NCI-H2196 treated with DMSO at 0.1 percent for 48 hours (cell line): ENCODE data around the gene SUN2.

ENCODE experiments used
- DNase-seq: peaks from one replicate; lab custom pipeline; 2025; ENCODE audit not compliant: unreplicated experiment; lab: John Stamatoyannopoulos, UW

Gene SUN2

DNA sequence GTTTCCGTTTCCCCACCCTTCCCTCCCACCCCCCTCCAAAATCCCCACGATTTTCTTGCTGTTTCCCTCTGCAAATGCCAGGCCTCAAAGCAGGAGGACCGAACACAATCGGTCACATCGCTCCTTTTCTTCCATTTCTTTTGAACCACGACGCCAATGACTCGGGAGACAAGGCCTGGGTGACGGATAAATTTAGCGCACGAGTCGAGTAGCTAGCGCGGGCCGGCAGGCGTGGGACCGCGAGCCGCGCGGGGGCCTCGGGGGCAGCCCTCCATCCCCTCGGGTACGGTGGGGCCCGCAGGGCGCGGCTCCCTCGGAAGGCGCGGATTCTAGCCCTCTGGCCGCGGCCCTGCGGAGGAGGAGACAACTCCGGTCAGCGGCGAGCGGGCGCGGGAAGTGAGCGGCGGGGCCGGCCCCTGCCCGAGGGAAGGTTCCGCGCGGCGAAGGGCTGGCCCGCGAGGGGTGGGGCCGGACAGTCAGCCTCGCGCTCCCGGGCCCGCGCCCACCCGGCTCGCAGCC, 55.5 kb downstream of the SUN2 start:
- DNase-seq = no peak

DNA sequence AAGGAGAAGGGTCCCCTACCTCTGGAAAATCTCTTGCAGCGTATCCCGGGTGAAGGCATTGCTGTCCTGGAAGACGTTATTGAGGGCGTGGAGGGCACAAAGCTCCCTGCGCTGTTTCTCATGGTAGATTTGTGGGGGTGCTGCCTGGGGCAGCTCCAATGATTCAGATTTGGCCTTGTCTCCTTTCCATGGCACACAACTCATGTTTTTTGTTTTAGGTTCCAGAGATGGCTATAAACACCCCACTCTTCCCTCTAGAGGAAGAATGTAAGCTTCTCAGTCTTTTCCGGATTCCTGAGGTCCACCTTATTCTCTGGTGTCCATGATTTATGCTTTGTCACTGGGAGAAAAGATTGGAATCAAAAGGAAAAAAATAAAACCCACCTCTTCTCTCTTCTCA, 56.0 kb downstream of the SUN2 start:
- DNase-seq = no peak

DNA sequence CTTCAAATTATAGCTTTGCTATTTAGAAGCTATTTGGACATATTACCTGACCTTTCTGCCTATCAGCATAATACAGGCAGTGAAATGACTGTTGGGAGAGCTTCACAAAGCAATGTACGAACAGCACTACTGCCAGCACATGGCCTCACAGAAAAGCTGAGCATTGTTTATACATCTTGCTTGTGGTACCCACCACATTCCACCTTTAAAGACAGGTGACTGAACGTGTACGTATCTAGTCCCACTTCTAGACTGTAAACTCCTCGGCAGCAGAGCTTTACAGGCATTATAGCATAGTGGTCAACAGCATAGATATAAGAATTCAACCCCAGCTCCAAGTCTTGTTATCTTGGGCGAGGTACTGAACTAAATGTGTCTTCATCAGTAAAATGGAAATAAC, 56.7 kb downstream of the SUN2 start:
- no peak for DNase-seq

DNA sequence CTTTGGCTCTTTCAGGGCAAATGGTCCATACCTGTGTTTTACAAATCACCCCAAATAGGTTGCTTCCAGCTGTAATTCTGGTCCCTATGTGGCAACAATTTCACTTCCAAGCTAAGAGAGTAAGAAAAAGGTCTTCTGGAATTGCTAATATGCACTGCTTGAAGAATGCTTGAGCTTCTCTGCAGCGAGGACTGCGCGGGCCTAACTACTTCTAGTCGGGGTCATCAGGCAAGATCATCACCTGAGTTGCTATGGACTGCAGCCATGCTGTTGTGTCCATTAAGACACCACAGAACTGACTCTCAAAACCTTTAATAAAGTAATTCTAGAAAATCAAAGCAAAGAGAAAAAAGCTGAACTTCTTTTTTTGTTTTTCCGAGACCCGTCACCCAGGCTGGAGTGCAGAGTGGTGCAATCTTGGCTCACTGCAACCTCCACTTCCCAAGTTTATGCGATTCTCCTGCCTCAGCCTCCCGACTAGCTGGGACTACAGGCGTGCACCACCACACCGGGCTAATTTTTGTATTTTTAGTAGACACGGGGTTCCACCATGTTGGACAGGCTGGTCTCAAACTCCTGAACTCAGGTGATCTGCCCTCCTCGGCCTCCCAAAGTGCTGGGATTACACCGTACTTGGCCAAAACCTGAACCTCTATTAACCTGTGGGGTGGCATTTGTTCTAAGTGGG, 57.2 kb downstream of the SUN2 start:
- DNase-seq = no peak

DNA sequence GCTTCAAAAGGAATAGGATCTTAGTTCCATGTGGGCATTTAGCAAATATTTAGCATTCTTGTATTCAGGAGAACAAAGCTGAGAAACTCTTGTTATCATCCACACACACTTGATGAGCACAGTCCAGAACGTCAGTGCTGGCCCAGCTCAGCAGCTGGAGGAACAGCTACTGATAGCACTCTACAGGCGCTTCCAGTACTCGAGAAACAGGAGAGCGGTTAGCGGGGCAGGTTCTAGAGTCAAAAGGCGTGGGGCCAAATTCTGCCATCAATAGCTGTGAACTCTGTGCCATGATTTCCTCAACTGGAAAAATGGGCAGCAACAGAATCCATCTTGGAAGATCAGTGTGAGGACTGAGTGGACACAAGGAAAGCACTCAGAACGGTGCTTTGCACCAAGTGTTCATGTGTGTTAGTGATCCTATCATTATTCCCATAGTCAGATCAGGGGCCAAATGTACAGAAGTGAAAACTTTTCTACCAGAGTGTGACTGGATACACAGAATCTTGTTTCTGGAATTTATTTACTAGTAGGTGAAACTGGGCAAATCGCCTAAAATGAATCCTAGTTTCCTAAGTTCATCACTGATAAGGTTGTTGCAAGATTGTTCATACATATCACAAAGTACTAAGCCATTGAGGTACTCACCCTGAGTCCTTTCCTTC, 58.2 kb downstream of the SUN2 start:
- DNase-seq = no peak

DNA sequence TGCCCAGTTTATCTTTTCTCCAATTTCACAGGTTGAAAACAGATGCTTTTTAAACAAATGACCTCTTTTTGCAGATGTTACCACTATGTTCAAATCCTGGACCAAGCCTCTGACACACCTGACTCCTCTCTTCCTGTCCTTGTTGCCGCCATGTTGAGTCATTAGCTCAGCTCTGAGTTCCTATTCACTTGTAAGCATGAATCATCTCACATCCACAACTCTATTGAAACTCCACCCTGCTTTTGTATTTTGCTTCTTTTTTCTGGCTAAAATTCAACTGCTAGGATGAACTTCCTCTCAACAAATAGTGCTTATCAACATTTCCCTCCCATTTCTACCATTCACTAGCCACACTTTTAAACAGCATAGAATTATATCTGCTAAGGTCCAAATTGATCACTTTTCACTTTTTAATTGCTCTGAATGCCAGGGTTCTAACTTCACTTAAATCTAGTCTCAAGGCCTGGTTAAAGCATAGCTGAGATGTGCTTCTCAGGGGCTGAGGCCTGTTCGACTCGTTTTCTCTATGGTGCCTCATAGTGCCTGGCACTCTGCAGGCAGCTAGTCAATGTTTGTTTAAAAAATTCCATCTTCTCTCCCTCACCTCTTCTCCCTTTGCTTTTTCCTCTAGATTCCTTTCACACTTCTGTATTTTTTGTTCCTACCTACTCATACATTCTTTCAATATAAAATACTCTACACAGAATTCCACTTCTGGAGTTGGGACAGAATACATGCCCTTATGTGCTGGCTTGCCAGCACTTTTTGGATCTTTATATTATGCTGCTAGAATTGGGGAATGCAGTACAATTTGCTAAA, 59.0 kb downstream of the SUN2 start:
- DNase-seq = no peak

DNA sequence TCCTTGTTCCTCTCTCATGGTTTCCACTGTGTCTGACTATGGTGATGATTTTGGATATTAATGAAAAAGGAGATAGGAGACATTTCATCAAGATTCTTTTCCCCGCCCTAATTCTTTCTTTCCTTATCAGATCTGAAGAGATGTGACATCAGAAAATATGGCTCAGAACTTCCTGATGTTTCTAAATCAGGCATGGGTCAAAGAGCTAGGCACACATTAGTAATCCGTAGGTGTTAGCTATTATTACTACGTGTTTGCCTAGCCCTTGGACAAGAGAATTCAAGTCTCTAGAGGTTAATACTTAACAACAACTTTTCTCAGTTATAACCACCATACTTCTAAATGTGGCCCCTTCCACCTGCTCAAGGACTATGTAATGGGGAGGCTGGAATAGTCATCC, 60.9 kb downstream of the SUN2 start:
- no peak for DNase-seq

DNA sequence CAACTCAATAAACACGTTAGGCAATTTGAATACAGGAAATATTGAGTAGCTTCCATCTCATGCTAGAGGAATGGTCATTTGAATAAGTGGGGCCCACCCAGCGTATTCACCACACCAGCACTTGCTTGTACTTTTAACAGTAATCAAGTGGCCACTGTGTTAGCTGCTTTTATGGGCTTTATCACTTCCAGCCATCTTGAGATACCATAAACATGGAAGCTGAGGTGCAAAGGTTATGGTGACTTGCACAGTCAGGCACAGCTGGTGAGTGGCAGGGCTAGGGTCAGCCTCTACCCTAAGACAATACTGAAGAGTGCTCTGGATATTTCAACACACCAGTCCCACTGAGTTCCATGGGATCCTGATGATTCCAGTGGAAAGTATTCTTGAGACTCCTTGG, 61.7 kb downstream of the SUN2 start:
- no peak for DNase-seq

DNA sequence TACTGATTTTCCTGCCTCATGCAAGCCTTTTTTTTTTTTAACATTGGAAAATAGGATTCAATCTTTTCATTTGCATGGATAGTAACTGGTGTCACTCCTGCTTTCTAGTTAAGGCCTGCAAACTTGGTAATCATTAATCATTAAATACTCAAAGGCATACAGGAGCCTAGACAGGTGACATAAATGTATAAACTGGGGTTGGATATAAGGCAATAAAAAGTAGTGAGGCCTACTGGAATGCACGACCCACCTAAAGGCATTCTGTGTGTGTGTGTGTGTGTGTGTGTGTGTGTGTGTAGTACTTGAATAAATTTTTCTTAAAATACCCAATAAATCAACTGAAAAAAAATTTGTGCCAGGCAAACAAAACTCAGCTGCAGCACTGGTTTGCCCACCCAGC, 66.1 kb downstream of the SUN2 start:
- DNase-seq = no peak

DNA sequence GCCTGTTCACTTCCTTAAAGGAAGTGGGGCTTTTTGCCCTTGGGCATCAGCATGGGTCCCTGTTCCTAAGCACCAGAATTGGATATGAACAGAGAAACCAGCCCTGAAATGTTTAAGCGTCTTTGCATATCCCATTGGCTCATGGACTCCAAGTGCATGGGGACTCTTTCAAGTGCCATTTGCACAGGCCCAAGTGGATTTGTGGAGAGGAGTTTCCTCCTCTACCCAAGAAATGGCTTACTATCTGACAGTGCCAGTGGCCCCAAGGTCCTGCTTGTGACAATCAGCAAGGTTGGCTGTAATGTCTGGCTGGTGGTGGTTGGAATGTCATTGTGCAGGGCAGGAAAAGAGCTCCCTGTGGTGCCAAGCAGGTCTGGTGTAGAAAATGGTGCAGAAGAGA, 70.0 kb downstream of the SUN2 start:
- no peak for DNase-seq

DNA sequence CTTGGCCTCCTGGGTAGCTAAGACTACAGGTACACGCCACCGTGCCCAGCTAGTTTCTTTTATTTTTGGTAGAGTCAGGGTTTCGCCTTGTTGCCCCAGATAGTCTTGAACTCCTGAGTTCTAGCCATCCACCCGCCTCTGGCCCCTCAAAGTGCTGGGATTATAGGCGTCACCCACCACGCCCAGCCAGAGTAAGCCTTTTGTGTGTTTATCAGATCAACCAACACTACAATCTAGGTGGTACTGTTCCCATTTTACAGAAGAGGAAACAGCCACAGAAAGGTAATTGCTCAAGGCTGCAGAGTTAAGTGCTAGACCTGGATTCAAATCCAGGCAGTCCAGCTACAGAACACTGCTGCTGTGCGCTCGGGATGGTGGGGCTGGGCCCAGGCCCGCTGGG, 70.9 kb downstream of the SUN2 start:
- DNase-seq = no peak
